ENCODE data around the gene ERN1. TPM values are rescaled to one million over a fixed set of nuclear protein-coding genes. Genes with fewer than 3 reads are reported as not detected.
A peak's percentile ranks its signal among the peaks of the same experiment; 100 is the strongest.

ERN1 gene
- total RNA-seq, 1 donor from 2014 or later: 6.3 TPM

- no peak overlapping the region for H3K4me3 ChIP-seq (ENCODE audit: low read depth, low read length)
- no peak for TF ChIP-seq CTCF (conservative IDR thresholded peaks at IDR 0.05; ENCODE audit: low read depth, low read length)
- no peak for DNase-seq (ENCODE audit: low read depth)
Observed at GRCh38 chr17:64084940-64085649, 44.8 kb downstream of the ERN1 start.

DNA sequence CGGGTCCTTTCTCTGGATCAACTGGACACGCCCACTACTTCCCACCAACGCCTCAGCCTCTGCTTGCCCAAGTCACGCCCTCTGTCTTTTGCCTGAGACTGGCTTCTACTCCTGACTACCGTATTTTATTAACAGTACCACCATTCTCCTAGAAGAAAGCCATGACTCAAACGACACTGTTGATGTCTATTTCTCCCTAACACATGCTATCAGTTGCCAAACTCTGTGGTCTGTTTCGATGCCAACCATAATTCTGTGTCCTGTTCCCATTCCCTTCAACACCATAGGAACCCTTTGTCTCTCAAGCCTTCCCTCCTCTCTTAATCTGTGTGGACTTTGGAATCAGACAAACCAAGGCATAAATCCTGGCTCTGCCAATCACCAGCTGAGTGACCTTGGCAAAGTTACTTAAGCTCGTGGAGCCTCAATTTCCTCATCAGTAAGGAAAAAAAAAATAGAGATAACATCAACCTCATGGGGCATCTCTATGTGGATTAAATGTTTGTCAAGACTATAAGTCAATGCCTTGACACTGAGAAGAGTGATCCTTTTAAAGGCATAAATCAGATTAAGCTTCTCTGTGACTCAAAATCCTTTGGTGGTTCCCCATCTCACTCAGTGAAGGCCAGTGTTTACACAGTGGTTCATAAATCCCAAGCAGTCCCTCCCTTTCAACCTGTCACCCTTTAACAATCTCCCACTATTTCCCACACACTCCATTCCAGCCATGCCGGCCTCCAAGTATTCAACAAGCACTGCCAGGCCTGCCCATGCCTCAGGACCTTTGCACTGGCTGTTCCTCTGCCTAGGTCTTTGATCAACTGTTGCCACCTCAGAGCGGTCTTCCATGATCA, 45.6 kb downstream of the ERN1 start:
- TF ChIP-seq CTCF (conservative IDR thresholded peaks at IDR 0.05; ENCODE audit: low read depth, low read length): no peak
- DNase-seq (ENCODE audit: low read depth): no peak
- H3K4me3 ChIP-seq (ENCODE audit: low read depth, low read length): no peak overlapping the region

DNA sequence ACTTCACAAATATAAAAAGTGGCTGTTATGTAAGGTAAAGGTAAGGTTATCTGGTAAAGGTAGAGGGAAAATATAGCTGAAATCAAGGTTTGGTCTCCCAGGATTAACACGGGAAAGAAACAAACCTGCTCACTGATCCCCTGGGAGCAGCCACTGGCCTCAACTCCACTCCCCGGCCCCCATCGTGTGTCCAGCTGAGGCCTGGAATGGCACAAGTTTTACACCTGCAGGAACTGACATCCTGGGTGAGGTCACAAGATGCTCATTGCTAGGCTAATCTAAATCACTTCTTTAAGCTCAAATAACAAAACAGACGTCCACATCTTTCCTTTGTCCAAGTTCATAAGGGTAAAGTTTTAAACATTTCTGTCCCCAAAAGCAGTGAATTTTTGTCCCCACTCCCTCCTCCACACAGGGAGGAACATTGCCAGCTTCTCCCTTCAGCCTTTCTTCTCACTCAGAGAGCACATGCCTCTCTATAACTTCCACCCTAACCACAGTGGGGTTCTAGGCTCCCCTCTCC, 46.3 kb downstream of the ERN1 start:
- H3K4me3 ChIP-seq (ENCODE audit: low read depth, low read length): no peak overlapping the region
- no peak for TF ChIP-seq CTCF (conservative IDR thresholded peaks at IDR 0.05; ENCODE audit: low read depth, low read length)
- DNase-seq (ENCODE audit: low read depth): no peak

GRCh38 chr17:64083093-64083492, 46.9 kb downstream of the ERN1 start:
- no peak overlapping the region for H3K4me3 ChIP-seq (ENCODE audit: low read depth, low read length)
- DNase-seq (ENCODE audit: low read depth): no peak
- no peak for TF ChIP-seq CTCF (conservative IDR thresholded peaks at IDR 0.05; ENCODE audit: low read depth, low read length)

DNA sequence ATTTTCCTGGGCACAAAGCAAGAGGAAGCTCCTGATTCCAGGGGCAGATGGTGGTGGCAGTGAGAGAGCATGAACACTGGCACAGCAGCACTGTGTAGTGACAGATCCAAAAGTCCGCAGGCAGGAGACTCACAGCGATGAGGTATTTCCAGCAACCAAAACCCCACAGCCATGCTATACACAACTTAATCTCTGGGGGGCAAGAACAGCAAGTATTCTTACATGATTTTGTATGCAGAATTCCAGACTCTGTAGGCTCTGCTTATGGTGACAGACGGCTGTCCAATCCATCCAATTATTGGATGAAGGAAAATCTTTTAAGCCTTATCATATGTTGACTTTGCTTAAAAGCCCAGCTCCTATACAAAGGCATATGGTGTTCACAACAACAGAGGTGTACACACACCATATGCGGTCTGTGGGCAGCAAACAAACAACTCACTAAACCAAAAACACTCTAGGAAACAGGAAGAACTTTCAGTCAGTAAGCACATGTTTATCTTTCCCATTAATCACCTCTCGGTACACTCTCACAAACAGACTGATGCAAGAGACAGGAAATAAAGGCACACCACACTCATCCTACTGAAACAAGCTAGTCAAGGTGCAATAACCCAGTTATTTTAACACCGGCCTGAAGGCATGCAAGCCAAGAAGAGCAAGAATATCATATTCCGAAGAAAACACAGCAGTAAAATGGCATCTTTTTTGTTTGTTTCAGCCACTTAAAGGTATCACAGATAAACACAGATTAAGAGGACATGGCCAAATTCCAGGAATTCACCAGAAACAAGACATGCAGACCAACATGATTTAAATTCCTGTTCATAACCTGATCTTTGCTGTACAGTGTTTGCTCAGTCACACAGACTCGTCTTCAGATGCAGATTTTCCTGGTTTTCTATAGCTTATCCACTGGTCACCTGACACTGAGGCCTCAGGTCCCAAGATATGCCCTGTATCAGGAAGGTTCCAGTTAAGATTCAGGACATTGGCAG, 47.8 kb downstream of the ERN1 start:
- H3K4me3 ChIP-seq (ENCODE audit: low read depth, low read length): no peak overlapping the region
- no peak for TF ChIP-seq CTCF (conservative IDR thresholded peaks at IDR 0.05; ENCODE audit: low read depth, low read length)
- DNase-seq (ENCODE audit: low read depth): peak; percentile 66

DNA sequence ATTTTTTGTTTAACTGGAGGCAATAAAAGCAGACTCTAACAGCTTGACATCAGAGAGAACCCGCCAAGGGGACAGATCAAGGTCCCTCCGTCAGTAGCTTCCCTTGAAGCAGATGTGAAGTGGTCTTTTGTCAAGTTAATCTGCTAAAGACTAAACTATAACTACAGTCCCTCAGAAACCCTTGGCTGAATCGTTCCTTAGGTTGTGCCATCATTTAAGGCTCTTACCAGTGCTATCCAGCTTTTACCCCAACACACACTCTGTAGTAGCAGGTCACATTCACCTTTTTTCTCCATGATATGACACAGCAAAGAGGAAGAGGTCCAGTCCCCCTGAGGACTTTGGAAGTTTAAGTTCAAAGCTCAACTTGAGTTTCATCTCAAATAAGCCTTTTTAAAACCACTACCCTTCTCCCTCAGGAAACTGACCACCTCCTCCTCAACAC, 49.7 kb downstream of the ERN1 start:
- no peak for DNase-seq (ENCODE audit: low read depth)
- no peak for TF ChIP-seq CTCF (conservative IDR thresholded peaks at IDR 0.05; ENCODE audit: low read depth, low read length)
- H3K4me3 ChIP-seq (ENCODE audit: low read depth, low read length): no peak overlapping the region

Measured in epithelial cell of proximal tubule (primary cell).